CD4-positive, alpha-beta T cell (primary cell): ENCODE results near the gene ARPC4. TPM values are rescaled to one million over a fixed set of nuclear protein-coding genes. Genes with fewer than 3 reads are reported as not detected.
"Not testable (repeated sequence)": the region's sequence is repeated elsewhere in the genome, so short reads cannot be mapped to it uniquely, and the experiment has no call there.

Source experiments
- ATAC-seq: fragments of 200-7000 bp; cut with Tn5 transposase; one replicate; pipeline ENCODE4 v1.10.0; 2022; ENCODE audit warnings: mild to moderate bottlenecking; ENCODE audit not compliant: poor library complexity
- CTCF ChIA-PET: fragments of 350-600 bp; sonication (Branson Sonifier 250); formaldehyde crosslinking; loops from one replicate; lab custom pipeline; 2021; ENCODE audit warnings: antibody characterized with exemption, inconsistent platforms; lab: Charles Lee
- POLR2A ChIA-PET: fragments of 350-600 bp; sonication (Branson Sonifier 250); formaldehyde crosslinking; loops from one replicate; lab custom pipeline; 2021; ENCODE audit warnings: antibody characterized with exemption, inconsistent platforms; lab: Charles Lee
- DNase-seq, 14 experiments: peaks; one replicate each; pipeline ENCODE4 v3.0.0-alpha.2; 2013 to 2020; ENCODE audit warnings: mixed read lengths in 2 of 14
- H3K27ac ChIP-seq, 2 donors: one replicate each; pipeline versions ENCODE4 v1.5.1 to v1.7.0; 2013; ENCODE audit warnings: low read length in 2 of 2, low read depth in 1 of 2, mild to moderate bottlenecking in 1 of 2
- H3K27me3 ChIP-seq, 2 experiments: 1 replicate in 1 of 2; 2 replicates in 1 of 2; pipeline versions ENCODE4 v1.6.1 to v1.7.0; 2013; ENCODE audit warnings: low read length in 2 of 2, control low read depth in 1 of 2, mild to moderate bottlenecking in 1 of 2, moderate library complexity in 1 of 2; ENCODE audit not compliant: insufficient read depth in 2 of 2, control insufficient read depth in 1 of 2
- H3K36me3 ChIP-seq: one replicate; pipeline ENCODE4 v1.6.1; 2013; ENCODE audit warnings: low read length, control low read depth; ENCODE audit not compliant: insufficient read depth
- H3K4me1 ChIP-seq: one replicate; pipeline ENCODE4 v1.6.1; 2013; ENCODE audit warnings: low read length, control low read depth; ENCODE audit not compliant: insufficient read depth
- H3K4me3 ChIP-seq: one replicate; pipeline ENCODE4 v1.5.1; 2013; ENCODE audit warnings: mild to moderate bottlenecking, low read length, moderate library complexity
- H3K9me3 ChIP-seq, 2 experiments: 1 replicate in 1 of 2; 2 replicates in 1 of 2; pipeline versions ENCODE4 v1.6.1 to v1.7.0; 2013; ENCODE audit warnings: low read length in 2 of 2, mild to moderate bottlenecking in 2 of 2, control low read depth in 1 of 2, moderate library complexity in 1 of 2; ENCODE audit not compliant: control insufficient read depth in 1 of 2, insufficient read depth in 1 of 2
- H3K27ac Mint-ChIP-seq: one replicate; pipeline ENCODE4 v1.8.0; 2020; ENCODE audit warnings: mixed read lengths
- H3K27me3 Mint-ChIP-seq: one replicate; pipeline ENCODE4 v1.8.0; 2021; ENCODE audit warnings: mixed read lengths
- H3K36me3 Mint-ChIP-seq: one replicate; pipeline ENCODE4 v1.8.0; 2021; ENCODE audit warnings: low read depth, mixed read lengths
- H3K4me1 Mint-ChIP-seq: one replicate; pipeline ENCODE4 v1.8.0; 2021; ENCODE audit warnings: low read depth, mixed read lengths
- H3K4me3 Mint-ChIP-seq: one replicate; pipeline ENCODE4 v1.8.0; 2020; ENCODE audit warnings: mild to moderate bottlenecking, mixed read lengths
- H3K9me3 Mint-ChIP-seq: one replicate; pipeline ENCODE4 v1.8.0; 2020; ENCODE audit warnings: mixed read lengths
- intact Hi-C, 2 experiments: fragments of 100-400 bp; cut with DNase I in 1 of 2; cut with micrococcal nuclease in 1 of 2; formaldehyde crosslinking; loops; one replicate each; pipeline versions ENCODE4 v1.15.1 to v1.9.0; 2023 to 2025; cut with DNase I, micrococcal nuclease
- total RNA-seq, 174 experiments: library from RNA in 2 of 174; stranded (reverse) in 2 of 174; gene quantifications; one replicate each; pipeline ENCODE4 v1.2.3 and lab custom pipeline; 2021 to 2026
- TF ChIP-seq, protein P1 (sequence below): fragments of 200-600 bp; IDR thresholded peaks from one replicate; pipeline ENCODE4 v1.8.0; 2022; ENCODE audit warnings: antibody characterized with exemption, mild to moderate bottlenecking

Gene ARPC4
- total RNA-seq, 2 experiments from 2014 or later, result 88.7 to 91.3 TPM

DNA sequence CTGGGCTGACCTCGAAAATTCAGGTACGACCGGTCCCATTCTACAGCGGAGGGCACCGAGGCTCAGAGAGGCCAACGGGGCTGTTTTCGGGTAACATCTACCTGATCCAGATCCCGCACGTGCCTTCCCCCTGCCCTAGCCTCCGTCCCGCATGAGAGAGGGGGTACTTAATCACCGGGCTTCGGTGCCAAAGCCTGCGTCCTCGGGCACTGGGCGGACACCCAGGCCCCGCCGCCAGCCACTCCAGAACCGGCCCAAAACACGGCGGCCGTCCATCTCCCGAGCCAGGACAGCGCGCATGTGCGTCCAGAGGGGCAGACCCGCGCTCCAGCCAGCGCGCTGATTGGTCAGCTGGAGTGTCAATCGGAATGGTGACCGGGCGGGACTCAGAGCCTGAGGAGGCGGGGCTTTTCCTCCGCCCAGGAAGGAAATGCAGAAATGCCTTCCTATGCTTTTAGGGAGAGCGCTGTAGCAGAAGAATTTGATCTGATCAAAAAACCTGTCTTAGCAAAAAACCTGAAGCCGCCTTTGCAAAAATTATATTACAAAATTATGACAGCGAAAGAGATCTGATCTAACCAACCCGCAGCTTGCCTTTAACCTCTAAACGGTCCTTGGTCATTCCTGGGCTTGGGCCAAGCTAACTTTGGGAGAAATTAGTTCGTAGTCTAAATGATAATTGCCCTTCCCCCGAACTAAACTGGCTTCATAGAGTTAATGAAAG is 51.0 kb downstream of the ARPC4 start, which contains the start of gene RPUSD3:
RPUSD3 (minus strand) TSS at position 294 of the 724 bp plus-strand sequence; CDS start at position 276, 18 bp downstream.
- Histone ChIP-seq H3K27ac (peak within 1 kb of the TSS; percentile 21 to 38), H3K4me1 (peaks cover 28% of the 10 kb centered on the region), H3K36me3 (peaks cover 25% of the 10 kb centered on the region), H3K9me3 (peaks cover 0 to 4% of the 10 kb centered on the region in 2 experiments), H3K4me3 (peak within 1 kb of the TSS; percentile 73), H3K27me3 (no peaks in the 10 kb centered on the region)
- peak; percentile 93 to 98 (median 96) for DNase-seq
- Mint-ChIP-seq H3K4me3 (peak within 1 kb of the TSS; percentile 98), H3K27ac (peak within 1 kb of the TSS; percentile 80), H3K9me3 (no peaks in the 10 kb centered on the region), H3K36me3 (peaks cover 32% of the 10 kb centered on the region), H3K27me3 (no peaks in the 10 kb centered on the region), H3K4me1 (peaks cover 28% of the 10 kb centered on the region)
- CTCF ChIA-PET, result interaction anchor here (1.1 to 2.9 kb wide), 2 partner anchors 89 to 99 kb away, joined by 3 to 7 read pairs; partner anchors contain the start of gene CRELD1
- TF ChIP-seq, protein P1, sequence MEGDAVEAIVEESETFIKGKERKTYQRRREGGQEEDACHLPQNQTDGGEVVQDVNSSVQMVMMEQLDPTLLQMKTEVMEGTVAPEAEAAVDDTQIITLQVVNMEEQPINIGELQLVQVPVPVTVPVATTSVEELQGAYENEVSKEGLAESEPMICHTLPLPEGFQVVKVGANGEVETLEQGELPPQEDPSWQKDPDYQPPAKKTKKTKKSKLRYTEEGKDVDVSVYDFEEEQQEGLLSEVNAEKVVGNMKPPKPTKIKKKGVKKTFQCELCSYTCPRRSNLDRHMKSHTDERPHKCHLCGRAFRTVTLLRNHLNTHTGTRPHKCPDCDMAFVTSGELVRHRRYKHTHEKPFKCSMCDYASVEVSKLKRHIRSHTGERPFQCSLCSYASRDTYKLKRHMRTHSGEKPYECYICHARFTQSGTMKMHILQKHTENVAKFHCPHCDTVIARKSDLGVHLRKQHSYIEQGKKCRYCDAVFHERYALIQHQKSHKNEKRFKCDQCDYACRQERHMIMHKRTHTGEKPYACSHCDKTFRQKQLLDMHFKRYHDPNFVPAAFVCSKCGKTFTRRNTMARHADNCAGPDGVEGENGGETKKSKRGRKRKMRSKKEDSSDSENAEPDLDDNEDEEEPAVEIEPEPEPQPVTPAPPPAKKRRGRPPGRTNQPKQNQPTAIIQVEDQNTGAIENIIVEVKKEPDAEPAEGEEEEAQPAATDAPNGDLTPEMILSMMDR, result no peak
- ATAC-seq, result peak; percentile 98
- intact Hi-C loops, result loop anchor here (2.0 to 10.0 kb wide), 6 partner anchors 47 to 441 kb away; partner anchors contain the start of genes JAGN1 (in 2 of the 2), ARPC4 (in 1 of the 2), CRELD1 (in 1 of the 2) and TADA3 (in 1 of the 2)
- POLR2A ChIA-PET, result interaction anchor here (1.0 to 3.1 kb wide), 5 partner anchors 47 to 199 kb away, joined by 3 to 17 read pairs (median 4); partner anchors contain the start of genes ARPC4, CRELD1, JAGN1 and TADA3

DNA sequence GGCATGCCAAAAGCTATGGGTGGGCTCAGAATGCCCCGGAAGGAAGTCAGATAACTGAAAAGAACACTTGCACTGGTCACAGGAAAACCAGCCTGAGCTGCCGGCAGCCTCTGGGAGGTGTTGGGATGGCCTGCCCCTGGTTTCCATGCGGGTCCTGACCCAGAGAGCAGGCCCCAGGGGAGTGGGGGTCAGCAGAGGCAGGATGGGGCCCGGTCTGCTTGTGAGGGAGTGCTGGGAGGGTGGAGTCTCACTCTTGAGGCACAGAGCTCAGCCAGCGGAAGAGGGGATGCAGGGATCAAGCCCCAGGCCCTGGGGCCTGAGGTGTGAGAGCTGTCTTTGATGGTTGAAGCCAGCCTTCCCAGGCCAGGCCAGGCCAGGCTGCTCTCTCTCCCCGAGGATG is 53.3 kb downstream of the ARPC4 start:
- Mint-ChIP-seq H3K36me3 (peaks cover 19% of the 10 kb centered on the region), H3K4me1 (peaks cover 28% of the 10 kb centered on the region), H3K27ac (no peak overlapping the region), H3K27me3 (no peaks in the 10 kb centered on the region), H3K9me3 (no peaks in the 10 kb centered on the region), H3K4me3 (no peak overlapping the region)
- ATAC-seq (no peak), DNase-seq (no peak)
- H3K27ac ChIP-seq, result no peak overlapping the region
- CTCF ChIA-PET, result no interaction called here
- peaks cover 8% of the 10 kb centered on the region for H3K36me3 ChIP-seq
- intact Hi-C loops, result loop anchor here in 1 of 2 experiments (5.0 to 10.0 kb wide), 3 partner anchors 86 to 439 kb away; partner anchors contain the start of gene CRELD1
- H3K27me3 ChIP-seq, result no peaks in the 10 kb centered on the region
- H3K9me3 ChIP-seq, result peaks cover 0 to 4% of the 10 kb centered on the region in 2 experiments
- H3K4me3 ChIP-seq, result no peak overlapping the region
- TF ChIP-seq, protein P1, result no peak
- peaks cover 28% of the 10 kb centered on the region for H3K4me1 ChIP-seq
- POLR2A ChIA-PET, result interaction anchor here (1.1 kb wide), 1 partner anchor 44 kb away, joined by 3 read pairs; the partner anchor contains the start of gene JAGN1

DNA sequence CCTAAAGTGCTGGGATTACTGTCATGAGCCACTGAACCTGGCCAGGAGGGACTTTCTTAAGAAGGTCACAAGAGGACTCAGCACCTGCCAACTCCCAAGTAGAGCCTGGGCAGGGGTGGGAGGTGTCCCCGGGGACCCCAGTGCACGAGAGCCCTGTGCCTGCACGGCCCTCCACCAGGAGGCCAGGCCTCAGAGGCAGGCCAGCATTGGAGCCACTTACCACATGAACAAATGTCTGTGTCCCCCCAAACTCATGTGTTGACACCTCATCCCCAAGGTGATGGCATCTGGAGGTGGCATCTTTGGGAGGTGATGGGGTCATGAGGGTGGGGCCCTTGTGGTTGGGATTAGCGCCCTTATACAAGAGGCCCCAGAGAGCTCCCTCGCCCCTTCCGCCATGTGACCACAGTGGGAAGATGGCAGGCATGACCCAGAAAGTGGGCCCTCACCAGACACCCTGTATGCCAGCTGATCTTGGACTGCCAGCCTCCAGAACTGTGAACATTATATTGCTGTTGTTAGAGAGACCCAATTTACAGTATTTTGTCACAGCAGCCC is 54.1 kb downstream of the ARPC4 start:
- Histone ChIP-seq H3K27me3 (no peaks in the 10 kb centered on the region), H3K27ac (no peak overlapping the region), H3K36me3 (peaks cover under 1% of the 10 kb centered on the region), H3K4me1 (peaks cover 25% of the 10 kb centered on the region), H3K9me3 (peaks cover 0 to 4% of the 10 kb centered on the region in 2 experiments), H3K4me3 (no peak overlapping the region)
- ChIA-PET CTCF (no interaction called here), POLR2A (no interaction called here)
- Mint-ChIP-seq H3K4me1 (peaks cover 25% of the 10 kb centered on the region), H3K4me3 (no peak overlapping the region), H3K36me3 (peaks cover 12% of the 10 kb centered on the region), H3K9me3 (no peaks in the 10 kb centered on the region), H3K27me3 (no peaks in the 10 kb centered on the region), H3K27ac (no peak overlapping the region)
- no peak for ATAC-seq
- TF ChIP-seq, protein P1, result no peak
- DNase-seq, result no peak
- intact Hi-C loops, result loop anchor here in 1 of 2 experiments (5.0 to 10.0 kb wide), 3 partner anchors 85 to 438 kb away; partner anchors contain the start of gene CRELD1

DNA sequence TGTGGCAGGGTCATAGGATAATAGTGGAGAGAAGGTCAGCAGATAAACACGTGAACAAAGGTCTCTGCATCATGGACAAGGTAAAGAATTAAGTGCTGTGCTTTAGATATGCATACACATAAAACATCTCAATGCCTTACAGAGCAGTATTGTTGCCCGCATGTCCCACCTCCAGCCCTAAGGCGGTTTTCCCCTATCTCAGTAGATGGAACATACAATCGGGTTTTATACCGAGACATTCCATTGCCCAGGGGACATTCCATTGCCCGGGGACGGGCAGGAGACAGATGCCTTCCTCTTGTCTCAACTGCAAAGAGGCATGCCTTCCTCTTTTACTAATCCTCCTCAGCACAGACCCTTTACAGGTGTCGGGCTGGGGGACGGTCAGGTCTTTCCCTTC is 55.0 kb downstream of the ARPC4 start:
- H3K4me3 Mint-ChIP-seq, DNase-seq, H3K27me3 ChIP-seq, H3K9me3 Mint-ChIP-seq, H3K27ac ChIP-seq, H3K36me3 Mint-ChIP-seq, H3K9me3 ChIP-seq, H3K36me3 ChIP-seq, POLR2A ChIA-PET, ATAC-seq, H3K4me3 ChIP-seq, H3K27me3 Mint-ChIP-seq, H3K27ac Mint-ChIP-seq: not testable (repeated sequence)
- H3K4me1 ChIP-seq, result peaks cover 18% of the 10 kb centered on the region
- H3K4me1 Mint-ChIP-seq, result peaks cover 16% of the 10 kb centered on the region
- CTCF ChIA-PET, result interaction anchor here (1.4 kb wide), 1 partner anchor 84 kb away, joined by 6 read pairs; no protein-coding TSS in a partner anchor
- intact Hi-C loops, result loop anchor here in 1 of 2 experiments (5.0 to 10.0 kb wide), 3 partner anchors 84 to 437 kb away; partner anchors contain the start of gene CRELD1
